Measurements from ENCODE around the gene ITFG1. TPM values are rescaled to one million over a fixed set of nuclear protein-coding genes. Genes with fewer than 3 reads are reported as not detected.

Gene ITFG1
- total RNA-seq, 5 donors from 2014 or later (not counting 1 experiment from before 2014, with no cell fraction given), result 17.6 to 33.9 (median 22.6) TPM

DNA sequence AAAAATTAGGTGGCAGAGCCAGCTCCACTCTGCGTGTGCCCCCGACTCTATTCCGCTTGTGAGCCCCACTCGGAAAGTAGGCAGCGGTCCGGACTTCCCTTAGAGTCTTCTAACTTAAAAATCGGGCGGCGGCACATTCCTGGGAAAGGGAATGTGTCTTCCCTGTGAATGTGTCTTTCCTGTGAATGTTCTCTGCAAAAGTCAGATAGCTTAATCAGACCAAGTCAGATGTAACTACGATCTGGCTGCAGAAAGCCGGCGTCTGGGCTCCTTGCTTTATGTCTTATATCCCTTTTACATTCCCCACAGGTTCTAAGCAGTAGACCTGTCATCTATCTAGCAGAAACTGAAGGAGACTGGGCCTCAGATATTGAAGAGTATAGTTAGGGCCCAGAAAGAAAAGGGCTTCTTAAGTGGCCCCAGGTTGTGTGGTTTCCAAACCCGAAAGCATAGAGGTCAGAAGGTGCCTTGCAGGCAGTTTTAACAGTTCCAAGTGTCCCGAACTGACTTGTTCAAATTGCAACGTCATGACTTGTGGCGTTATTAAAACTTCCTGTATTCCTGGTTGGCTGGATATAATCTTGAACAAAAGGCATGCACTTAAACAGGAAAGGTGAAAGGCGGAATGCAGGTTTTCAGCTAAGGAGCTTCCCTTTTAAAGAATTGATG is 869 bp upstream of the ITFG1 start:
- Mint-ChIP-seq H3K9me3 (no peaks in the 10 kb centered on the region), H3K36me3 (peaks cover 16% of the 10 kb centered on the region), H3K27ac (peak overlapping the region; percentile 90 to 91), H3K27me3 (no peaks in the 10 kb centered on the region), H3K4me1 (peaks cover 70 to 78% (median 77%) of the 10 kb centered on the region in 3 donors), H3K4me3 (peak overlapping the region; percentile 92 to 98 (median 93))
- DNase-seq, result peak in 4 of 35 experiments; percentile 0 to 43 (median 7)
- H3K27me3 ChIP-seq (replicated peaks in 1 of 2; ENCODE audit: control insufficient read depth in 2 of 2, extremely low read depth in 1 of 2, insufficient read depth in 2 of 2, low read length in 1 of 2), result no peaks in the 10 kb centered on the region
- peak overlapping the region; percentile 92 for H3K27ac ChIP-seq (ENCODE audit: low read length)
- peaks cover 2 to 6% of the 10 kb centered on the region in 2 donors for H3K36me3 ChIP-seq (ENCODE audit: control insufficient read depth in 2 of 2, extremely low read depth in 1 of 2, insufficient read depth in 1 of 2, low read length in 1 of 2)
- CTCF ChIA-PET, result interaction anchor here (1.2 to 2.1 kb wide), 3 partner anchors 10 to 320 kb away, joined by 3 to 10 read pairs (median 5); no protein-coding TSS in a partner anchor
- 2% methylated on average over 14 of the region's 17 CpGs for WGBS (ENCODE audit: insufficient coverage)
- H3K4me3 ChIP-seq (ENCODE audit: control insufficient read depth in 1 of 2, extremely low read depth in 1 of 2, low read length in 1 of 2), result peak overlapping the region; percentile 73 to 99
- H3K4me1 ChIP-seq (ENCODE audit: control insufficient read depth in 1 of 2, extremely low read depth in 1 of 2, insufficient read depth in 2 of 2, low read length in 2 of 2), result peaks cover 19 to 32% of the 10 kb centered on the region in 2 experiments
- no peaks in the 10 kb centered on the region for H3K9me3 ChIP-seq
- no peak for ATAC-seq (replicated peaks in 1 of 4)
- POLR2A ChIA-PET, result interaction anchor here (0.7 to 1.2 kb wide), 3 partner anchors 12 to 857 kb away, joined by 3 to 5 read pairs (median 3); no protein-coding TSS in a partner anchor

DNA sequence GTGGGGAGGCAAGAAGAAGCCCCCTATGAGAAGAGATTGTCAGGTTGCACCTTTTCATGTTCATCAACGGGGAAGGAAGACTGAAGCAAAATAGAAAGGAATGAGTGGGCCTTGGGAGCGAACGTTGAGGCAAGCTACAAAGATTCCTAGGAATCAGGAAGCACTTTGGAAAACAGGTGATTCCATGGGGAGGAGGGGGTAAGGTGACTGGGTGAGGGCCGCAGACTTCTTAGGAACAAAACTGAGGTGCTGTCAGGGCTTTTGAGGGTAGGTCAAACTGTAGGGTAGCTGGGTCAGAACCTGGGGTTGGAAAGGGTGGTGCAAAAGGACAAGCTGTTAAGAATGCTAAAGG is 528 bp downstream of the ITFG1 start:
- CTCF ChIA-PET, result interaction anchor here (1.2 to 2.1 kb wide), 3 partner anchors 9 to 319 kb away, joined by 3 to 10 read pairs (median 5); no protein-coding TSS in a partner anchor
- DNase-seq (no peak), ATAC-seq (replicated peaks in 1 of 4) (peak in 1 of 4 experiments; percentile 1)
- Mint-ChIP-seq H3K9me3 (no peaks in the 10 kb centered on the region), H3K4me1 (peaks cover 68 to 71% (median 68%) of the 10 kb centered on the region in 3 donors), H3K36me3 (peaks cover 15% of the 10 kb centered on the region), H3K4me3 (peak overlapping the region; percentile 92 to 98 (median 93)), H3K27ac (peak overlapping the region; percentile 91 to 97), H3K27me3 (no peaks in the 10 kb centered on the region)
- H3K36me3 ChIP-seq (ENCODE audit: control insufficient read depth in 2 of 2, extremely low read depth in 1 of 2, insufficient read depth in 1 of 2, low read length in 1 of 2), result peaks cover 2 to 8% of the 10 kb centered on the region in 2 donors
- 10% methylated on average over 4 of the region's 4 CpGs for WGBS (ENCODE audit: insufficient coverage)
- peaks cover 19 to 32% of the 10 kb centered on the region in 2 experiments for H3K4me1 ChIP-seq (ENCODE audit: control insufficient read depth in 1 of 2, extremely low read depth in 1 of 2, insufficient read depth in 2 of 2, low read length in 2 of 2)
- peak overlapping the region; percentile 73 to 99 for H3K4me3 ChIP-seq (ENCODE audit: control insufficient read depth in 1 of 2, extremely low read depth in 1 of 2, low read length in 1 of 2)
- no peaks in the 10 kb centered on the region for H3K27me3 ChIP-seq (replicated peaks in 1 of 2; ENCODE audit: control insufficient read depth in 2 of 2, extremely low read depth in 1 of 2, insufficient read depth in 2 of 2, low read length in 1 of 2)
- POLR2A ChIA-PET, result interaction anchor here in 1 of 2 donors (1.2 kb wide), 1 partner anchor 10 kb away, joined by 3 read pairs; no protein-coding TSS in a partner anchor
- no peaks in the 10 kb centered on the region for H3K9me3 ChIP-seq
- peak overlapping the region; percentile 92 for H3K27ac ChIP-seq (ENCODE audit: low read length)

DNA sequence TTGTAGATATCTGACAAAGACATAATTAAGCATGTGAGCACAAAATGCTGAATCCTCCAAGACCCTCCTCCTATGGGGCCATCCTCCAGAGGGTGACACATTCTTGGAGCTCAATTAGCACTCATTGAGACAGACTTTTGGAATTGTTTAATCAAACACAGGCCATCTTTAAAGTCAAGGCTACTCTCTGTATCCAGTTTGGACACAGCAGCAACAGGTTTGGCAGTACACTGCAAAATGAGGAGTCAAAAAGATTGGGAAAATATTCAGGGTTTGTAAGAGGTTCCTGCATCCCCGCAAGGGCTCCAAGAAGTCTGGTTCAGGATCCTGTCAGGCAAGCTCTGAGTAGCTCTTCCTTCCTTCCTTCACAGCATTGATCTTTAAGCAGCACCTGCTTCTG is 1.3 kb downstream of the ITFG1 start:
- Histone ChIP-seq H3K4me1 (ENCODE audit: control insufficient read depth in 1 of 2, extremely low read depth in 1 of 2, insufficient read depth in 2 of 2, low read length in 2 of 2) (peaks cover 14 to 32% of the 10 kb centered on the region in 2 experiments), H3K9me3 (no peaks in the 10 kb centered on the region), H3K27me3 (replicated peaks in 1 of 2; ENCODE audit: control insufficient read depth in 2 of 2, extremely low read depth in 1 of 2, insufficient read depth in 2 of 2, low read length in 1 of 2) (no peaks in the 10 kb centered on the region), H3K4me3 (ENCODE audit: control insufficient read depth in 1 of 2, extremely low read depth in 1 of 2, low read length in 1 of 2) (no peak overlapping the region), H3K27ac (ENCODE audit: low read length) (no peak overlapping the region), H3K36me3 (ENCODE audit: control insufficient read depth in 2 of 2, extremely low read depth in 1 of 2, insufficient read depth in 1 of 2, low read length in 1 of 2) (peaks cover 2 to 12% of the 10 kb centered on the region in 2 donors)
- ATAC-seq (replicated peaks in 1 of 4), result no peak
- DNase-seq, result no peak
- Mint-ChIP-seq H3K27me3 (no peaks in the 10 kb centered on the region), H3K9me3 (no peaks in the 10 kb centered on the region), H3K36me3 (peaks cover 21% of the 10 kb centered on the region), H3K4me1 (peaks cover 66 to 70% (median 69%) of the 10 kb centered on the region in 3 donors), H3K4me3 (peak overlapping the region; percentile 92 to 98 (median 93)), H3K27ac (peak overlapping the region; percentile 91 to 97)
- WGBS (ENCODE audit: insufficient coverage), result no CpG with 5 or more reads among the region's 1 CpG
- ChIA-PET CTCF (interaction anchor here in 1 of 2 donors (1.0 kb wide), 1 partner anchor 319 kb away, joined by 3 read pairs; no protein-coding TSS in a partner anchor), POLR2A (no interaction called here)

DNA sequence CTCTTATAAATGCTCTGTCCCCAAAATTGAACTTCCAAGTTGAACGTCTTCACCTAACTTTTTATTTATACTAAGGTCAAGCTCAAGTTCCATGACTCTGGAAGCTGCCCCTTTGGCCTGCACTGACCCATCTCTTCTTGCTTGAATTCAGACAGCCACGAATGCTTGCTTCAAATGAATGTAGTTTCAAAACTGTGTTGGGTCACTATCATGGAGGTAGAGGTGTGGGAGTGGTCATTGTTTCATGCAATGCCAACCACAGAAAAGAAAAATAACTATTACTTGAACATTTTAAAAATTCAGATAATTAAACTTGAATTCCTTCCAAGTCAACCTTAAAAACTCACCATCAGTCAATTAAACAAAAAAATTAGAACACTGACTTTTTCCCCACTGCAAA is 2.5 kb downstream of the ITFG1 start:
- Histone ChIP-seq H3K27ac (ENCODE audit: low read length) (no peak overlapping the region), H3K9me3 (no peaks in the 10 kb centered on the region), H3K36me3 (ENCODE audit: control insufficient read depth in 2 of 2, extremely low read depth in 1 of 2, insufficient read depth in 1 of 2, low read length in 1 of 2) (peaks cover 0 to 18% of the 10 kb centered on the region in 2 donors), H3K4me1 (ENCODE audit: control insufficient read depth in 1 of 2, extremely low read depth in 1 of 2, insufficient read depth in 2 of 2, low read length in 2 of 2) (peaks cover 12 to 26% of the 10 kb centered on the region in 2 experiments), H3K27me3 (replicated peaks in 1 of 2; ENCODE audit: control insufficient read depth in 2 of 2, extremely low read depth in 1 of 2, insufficient read depth in 2 of 2, low read length in 1 of 2) (no peaks in the 10 kb centered on the region), H3K4me3 (ENCODE audit: control insufficient read depth in 1 of 2, extremely low read depth in 1 of 2, low read length in 1 of 2) (no peak overlapping the region)
- Mint-ChIP-seq H3K4me1 (peaks cover 59 to 67% (median 64%) of the 10 kb centered on the region in 3 donors), H3K27me3 (no peaks in the 10 kb centered on the region), H3K9me3 (no peaks in the 10 kb centered on the region), H3K4me3 (no peak overlapping the region), H3K36me3 (peaks cover 26% of the 10 kb centered on the region), H3K27ac (no peak overlapping the region)
- CTCF ChIA-PET, result no interaction called here
- no peak for ATAC-seq (replicated peaks in 1 of 4)
- POLR2A ChIA-PET, result no interaction called here
- 100% methylated on average over 1 of the region's 2 CpGs for WGBS (ENCODE audit: insufficient coverage)
- DNase-seq, result no peak

DNA sequence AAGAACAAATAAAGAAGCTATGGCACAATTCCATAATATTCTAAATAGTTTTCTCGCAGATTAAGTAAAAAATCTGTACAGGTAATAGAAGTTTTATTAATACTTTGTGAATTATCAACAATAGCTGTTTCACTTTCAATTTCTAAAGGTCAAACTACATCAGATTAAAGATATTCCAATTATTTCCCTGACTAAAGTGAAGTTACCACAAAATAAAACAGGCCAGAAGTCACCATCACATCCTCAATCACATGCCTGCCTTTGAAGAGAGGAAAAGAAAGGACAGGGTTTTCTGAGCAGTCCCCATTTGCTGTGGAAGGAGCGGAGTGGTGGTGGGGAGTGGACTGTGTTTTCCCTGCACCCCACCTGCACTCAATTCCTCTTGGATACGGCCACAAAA is 11.1 kb downstream of the ITFG1 start:
- no peak overlapping the region for H3K27ac Mint-ChIP-seq
- Histone ChIP-seq H3K27ac (ENCODE audit: low read length) (no peak overlapping the region), H3K4me3 (ENCODE audit: control insufficient read depth in 1 of 2, extremely low read depth in 1 of 2, low read length in 1 of 2) (no peak overlapping the region), H3K27me3 (replicated peaks in 1 of 2; ENCODE audit: control insufficient read depth in 2 of 2, extremely low read depth in 1 of 2, insufficient read depth in 2 of 2, low read length in 1 of 2) (no peaks in the 10 kb centered on the region), H3K36me3 (ENCODE audit: control insufficient read depth in 2 of 2, extremely low read depth in 1 of 2, insufficient read depth in 1 of 2, low read length in 1 of 2) (peaks cover 0 to 56% of the 10 kb centered on the region in 2 donors), H3K4me1 (ENCODE audit: control insufficient read depth in 1 of 2, extremely low read depth in 1 of 2, insufficient read depth in 2 of 2, low read length in 2 of 2) (no peaks in the 10 kb centered on the region), H3K9me3 (no peaks in the 10 kb centered on the region)
- no peaks in the 10 kb centered on the region for H3K27me3 Mint-ChIP-seq
- peaks cover 17 to 38% (median 33%) of the 10 kb centered on the region in 3 donors for H3K4me1 Mint-ChIP-seq
- H3K4me3 Mint-ChIP-seq, result no peak overlapping the region
- DNase-seq (no peak), ATAC-seq (replicated peaks in 1 of 4) (no peak)
- POLR2A ChIA-PET, result interaction anchor here (0.7 kb wide), 2 partner anchors 11 to 153 kb away, joined by 3 to 4 read pairs; partner anchors contain the start of genes ITFG1 (in 1 of the 2) and PHKB (in 1 of the 2)
- 86% methylated on average over 1 of the region's 3 CpGs for WGBS (ENCODE audit: insufficient coverage)
- no peaks in the 10 kb centered on the region for H3K9me3 Mint-ChIP-seq
- CTCF ChIA-PET, result interaction anchor here in 1 of 2 donors (1.5 kb wide), 1 partner anchor 17 kb away, joined by 3 read pairs; no protein-coding TSS in a partner anchor
- peaks cover 53% of the 10 kb centered on the region for H3K36me3 Mint-ChIP-seq

DNA sequence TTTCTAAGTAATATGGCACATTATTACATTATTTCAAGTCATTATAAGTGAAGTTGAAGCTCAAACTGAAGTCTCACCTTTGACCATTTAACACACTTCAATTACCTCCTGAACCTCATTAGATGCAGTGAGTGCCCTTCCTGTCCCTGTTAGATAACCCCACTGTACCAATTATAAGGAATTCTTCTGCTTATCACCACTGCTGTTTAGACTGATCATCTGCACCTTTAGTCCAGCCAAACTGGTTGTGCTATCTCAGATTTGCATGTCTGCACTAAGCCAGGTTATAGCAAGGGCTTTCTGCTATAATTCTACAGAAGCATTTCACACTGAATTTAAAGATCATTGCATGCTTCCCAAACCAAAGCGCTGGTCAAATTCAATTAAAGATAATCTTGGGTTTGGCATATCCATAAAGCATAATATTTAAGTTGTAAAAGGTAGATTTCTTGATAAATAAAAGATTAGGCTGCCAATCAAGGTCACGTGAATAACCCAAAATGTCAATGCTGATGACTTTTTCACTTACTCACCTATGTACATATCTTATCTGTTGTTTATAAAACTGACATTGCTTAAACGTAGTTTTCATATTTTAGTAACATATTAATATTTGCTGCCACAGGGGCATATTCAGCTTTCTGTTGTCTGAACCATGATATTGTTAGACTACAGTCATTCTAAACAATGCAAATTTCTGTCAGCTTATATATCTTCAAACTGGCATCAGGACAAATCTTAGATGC is 11.9 kb downstream of the ITFG1 start:
- peaks cover 14 to 36% (median 31%) of the 10 kb centered on the region in 3 donors for H3K4me1 Mint-ChIP-seq
- H3K4me3 Mint-ChIP-seq, result no peak overlapping the region
- DNase-seq, result no peak
- no peak overlapping the region for H3K27ac Mint-ChIP-seq
- Histone ChIP-seq H3K9me3 (no peaks in the 10 kb centered on the region), H3K4me3 (ENCODE audit: control insufficient read depth in 1 of 2, extremely low read depth in 1 of 2, low read length in 1 of 2) (no peak overlapping the region), H3K36me3 (ENCODE audit: control insufficient read depth in 2 of 2, extremely low read depth in 1 of 2, insufficient read depth in 1 of 2, low read length in 1 of 2) (peaks cover 0 to 50% of the 10 kb centered on the region in 2 donors), H3K27me3 (replicated peaks in 1 of 2; ENCODE audit: control insufficient read depth in 2 of 2, extremely low read depth in 1 of 2, insufficient read depth in 2 of 2, low read length in 1 of 2) (no peaks in the 10 kb centered on the region), H3K4me1 (ENCODE audit: control insufficient read depth in 1 of 2, extremely low read depth in 1 of 2, insufficient read depth in 2 of 2, low read length in 2 of 2) (no peaks in the 10 kb centered on the region), H3K27ac (ENCODE audit: low read length) (no peak overlapping the region)
- WGBS (ENCODE audit: insufficient coverage), result no CpG with 5 or more reads among the region's 3 CpGs
- ChIA-PET CTCF (interaction anchor here (0.5 to 1.5 kb wide), 2 partner anchors 18 to 871 kb away, joined by 3 to 12 read pairs; no protein-coding TSS in a partner anchor), POLR2A (interaction anchor here in 1 of 2 donors (0.7 kb wide), 1 partner anchor 154 kb away, joined by 4 read pairs; no protein-coding TSS in a partner anchor)
- H3K27me3 Mint-ChIP-seq, result no peaks in the 10 kb centered on the region
- no peak for ATAC-seq (replicated peaks in 1 of 4)
- no peaks in the 10 kb centered on the region for H3K9me3 Mint-ChIP-seq
- peaks cover 52% of the 10 kb centered on the region for H3K36me3 Mint-ChIP-seq

Measured in T-cell (primary cell).